GM19193 (cell line): ENCODE data around the gene NUDT16.

Source experiments
- POLR2A ChIP-seq: IDR thresholded peaks from 4 replicates; pipeline ENCODE4 v1.6.1; 2011; ENCODE audit not compliant: insufficient read depth, insufficient read length; ENCODE audit errors: extremely low read depth

The NUDT16 gene

DNA sequence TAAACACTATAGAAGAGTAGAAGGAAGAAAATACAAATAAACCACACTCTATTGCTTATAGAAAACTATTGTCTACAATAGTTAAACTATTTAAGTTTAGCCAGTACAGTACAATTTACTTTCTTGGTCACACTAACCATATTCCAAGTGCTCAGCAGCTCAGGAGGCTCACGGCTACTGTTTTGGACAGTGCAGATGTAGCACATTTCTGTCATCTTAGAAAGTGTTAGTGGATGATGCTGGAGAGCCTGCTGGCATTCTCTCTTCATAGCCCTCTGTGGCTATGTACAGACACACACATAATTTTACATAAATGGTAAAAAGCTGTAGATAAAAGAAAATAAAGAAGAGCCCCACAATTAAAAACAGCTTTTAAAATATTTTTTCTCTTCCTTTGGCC, 23.8 kb downstream of the NUDT16 start:
- TF ChIP-seq POLR2A = no peak

- no peak for TF ChIP-seq POLR2A
These were observed 24.7 kb downstream of the NUDT16 start for GRCh38 chr3:131406274-131406673.

DNA sequence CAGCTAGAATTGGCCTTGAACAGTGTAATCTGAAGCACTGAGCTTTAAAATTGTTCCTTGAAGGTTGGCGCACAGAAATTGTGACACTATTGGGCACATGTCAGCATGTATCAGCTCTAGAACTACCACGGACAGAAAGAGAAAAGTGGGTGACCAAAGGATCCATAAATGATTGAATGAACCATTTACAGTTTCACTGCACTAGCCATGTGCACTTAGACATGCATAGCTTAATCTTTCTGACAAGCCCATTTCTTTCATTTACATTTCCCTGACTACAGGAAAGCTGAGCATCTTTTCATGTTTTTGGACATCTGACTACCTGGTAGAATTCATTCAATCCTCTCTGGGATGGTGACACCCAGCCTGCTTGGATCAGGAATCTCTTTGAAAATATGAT, 36.2 kb downstream of the NUDT16 start:
- TF ChIP-seq POLR2A = no peak

GRCh38 chr3:131421301-131421700, 39.7 kb downstream of the NUDT16 start:
- no peak for TF ChIP-seq POLR2A

GRCh38 chr3:131421957-131422498, 40.5 kb downstream of the NUDT16 start:
- no peak for TF ChIP-seq POLR2A

- no peak for TF ChIP-seq POLR2A
These were observed 45.7 kb downstream of the NUDT16 start for GRCh38 chr3:131427226-131427625.

DNA sequence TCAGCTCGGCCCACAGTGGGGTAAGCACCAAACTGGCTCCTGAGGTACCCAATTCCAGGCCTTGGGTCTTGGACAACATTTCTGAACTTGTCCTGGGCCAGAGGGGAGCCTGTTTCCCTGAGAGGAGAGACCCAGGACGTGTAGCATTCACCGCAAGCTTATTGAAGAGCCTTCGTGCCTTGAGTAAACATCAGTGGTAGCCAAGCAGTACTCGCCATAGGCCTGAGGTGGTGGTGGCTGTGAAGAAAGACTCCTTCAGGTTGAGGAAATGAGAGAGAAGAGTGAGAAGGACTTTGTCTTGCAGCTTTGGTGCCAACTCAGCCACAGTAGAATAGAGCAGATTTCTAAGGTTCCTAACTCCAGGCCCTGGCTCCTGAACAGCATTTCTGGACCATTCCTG, 50.2 kb downstream of the NUDT16 start:
- TF ChIP-seq POLR2A = no peak

GRCh38 chr3:131432441-131432840, 50.9 kb downstream of the NUDT16 start:
- no peak for TF ChIP-seq POLR2A

GRCh38 chr3:131435000-131435399, 53.4 kb downstream of the NUDT16 start:
- no peak for TF ChIP-seq POLR2A
